ENCODE data around the gene KCNQ1.

The KCNQ1 gene

GRCh38 chr11:2539371-2540222, 94.8 kb downstream of the KCNQ1 start:
- FAIRE-seq, result no peak

- no peak for FAIRE-seq
These were observed 95.6 kb downstream of the KCNQ1 start for GRCh38 chr11:2540223-2540991.

- FAIRE-seq, result no peak
These were observed 96.3 kb downstream of the KCNQ1 start for GRCh38 chr11:2540992-2541680.

- FAIRE-seq, result no peak
These were observed 97.1 kb downstream of the KCNQ1 start for GRCh38 chr11:2541881-2542361.

- FAIRE-seq, result no peak
These were observed 97.6 kb downstream of the KCNQ1 start for GRCh38 chr11:2542406-2542805.

GRCh38 chr11:2547806-2548205, 103.0 kb downstream of the KCNQ1 start:
- no peak for FAIRE-seq

- FAIRE-seq, result no peak
These were observed 103.8 kb downstream of the KCNQ1 start for GRCh38 chr11:2548596-2548995.

- FAIRE-seq, result no peak
These were observed 104.3 kb downstream of the KCNQ1 start for GRCh38 chr11:2549080-2549479.

GRCh38 chr11:2549491-2549875, 104.7 kb downstream of the KCNQ1 start:
- FAIRE-seq, result no peak

GRCh38 chr11:2549876-2550605, 105.2 kb downstream of the KCNQ1 start:
- no peak for FAIRE-seq

- no peak for FAIRE-seq
These were observed 105.8 kb downstream of the KCNQ1 start for GRCh38 chr11:2550606-2550970.

GRCh38 chr11:2551131-2551530, 106.3 kb downstream of the KCNQ1 start:
- no peak for FAIRE-seq

GRCh38 chr11:2552210-2552609, 107.4 kb downstream of the KCNQ1 start:
- FAIRE-seq, result no peak

- no peak for FAIRE-seq
These were observed 108.4 kb downstream of the KCNQ1 start for GRCh38 chr11:2553198-2553597.

- FAIRE-seq, result no peak
These were observed 109.1 kb downstream of the KCNQ1 start for GRCh38 chr11:2553886-2554285.

GRCh38 chr11:2554338-2555207, 109.8 kb downstream of the KCNQ1 start:
- FAIRE-seq, result no peak

GRCh38 chr11:2555336-2555735, 110.5 kb downstream of the KCNQ1 start:
- no peak for FAIRE-seq

- no peak for FAIRE-seq
These were observed 111.1 kb downstream of the KCNQ1 start for GRCh38 chr11:2555891-2556290.

GRCh38 chr11:2557381-2557780, 112.6 kb downstream of the KCNQ1 start:
- FAIRE-seq, result no peak

GRCh38 chr11:2558397-2558796, 113.6 kb downstream of the KCNQ1 start:
- FAIRE-seq, result no peak

GRCh38 chr11:2558861-2559526, 114.2 kb downstream of the KCNQ1 start:
- FAIRE-seq, result no peak
